Activated CD8-positive, alpha-beta memory T cell treated with anti-CD3 and anti-CD28 coated beads, Interleukin-2, amount 50 U/mL, for 24 hours (primary cell): ENCODE measurements around the gene FBLIM1.
A peak's percentile ranks its signal among the peaks of the same experiment; 100 is the strongest.
"Not testable (repeated sequence)": the region's sequence is repeated elsewhere in the genome, so short reads cannot be mapped to it uniquely, and the experiment has no call there.

Experiments used
- DNase-seq: peaks from one replicate; pipeline ENCODE4 v3.0.0-alpha.2; 2020; ENCODE audit errors: extremely low read depth

FBLIM1 gene

GRCh38 chr1:15816674-15817073 is 58.1 kb downstream of the FBLIM1 start:
- DNase-seq: no peak

GRCh38 chr1:15820478-15820877 is 61.9 kb downstream of the FBLIM1 start:
- DNase-seq: no peak

- no peak for DNase-seq
These were observed 67.2 kb downstream of the FBLIM1 start for GRCh38 chr1:15825800-15826199.

- no peak for DNase-seq
These were observed 68.4 kb downstream of the FBLIM1 start for GRCh38 chr1:15826810-15827507.

GRCh38 chr1:15827567-15827966 is 69.0 kb downstream of the FBLIM1 start:
- not testable (repeated sequence) for DNase-seq

GRCh38 chr1:15828931-15829330 is 70.3 kb downstream of the FBLIM1 start:
- DNase-seq: not testable (repeated sequence)

- DNase-seq: no peak
These were observed 71.7 kb downstream of the FBLIM1 start for GRCh38 chr1:15830258-15830657.

- no peak for DNase-seq
These were observed 74.6 kb downstream of the FBLIM1 start for GRCh38 chr1:15833069-15833679.

- DNase-seq: no peak
These were observed 75.3 kb downstream of the FBLIM1 start for GRCh38 chr1:15833842-15834405.

GRCh38 chr1:15834406-15835204 is 76.0 kb downstream of the FBLIM1 start:
- peak; percentile 71 for DNase-seq

- DNase-seq: no peak
These were observed 76.7 kb downstream of the FBLIM1 start for GRCh38 chr1:15835205-15835740.

GRCh38 chr1:15835741-15836510 is 77.3 kb downstream of the FBLIM1 start:
- peak; percentile 98 for DNase-seq
